CD14-positive monocyte (primary cell): ENCODE measurements around the gene INO80E. TPM values are rescaled to one million over a fixed set of nuclear protein-coding genes. Genes with fewer than 3 reads are reported as not detected.
A peak's percentile ranks its signal among the peaks of the same experiment; 100 is the strongest.

ENCODE experiments used
- DNase-seq, 3 donors: peaks; one replicate each; pipeline ENCODE4 v3.0.0-alpha.2; 2011 to 2022
- H2AFZ ChIP-seq: 2 replicates; pipeline ENCODE4 v1.6.0; 2012; ENCODE audit warnings: mild to moderate bottlenecking, low read depth, low read length, inconsistent platforms; ENCODE audit not compliant: insufficient read depth, poor library complexity, severe bottlenecking
- H3K27ac ChIP-seq, 2 donors: 1 replicate in 1 of 2; 2 replicates in 1 of 2; pipeline ENCODE4 v1.5.1; 2012 to 2013; ENCODE audit warnings: low read length in 2 of 2, control low read depth in 1 of 2, inconsistent platforms in 1 of 2, low read depth in 1 of 2, mild to moderate bottlenecking in 1 of 2
- H3K27me3 ChIP-seq, 2 donors: one replicate each; pipeline versions ENCODE4 v1.6.0 to v1.6.1; 2011 to 2013; ENCODE audit warnings: low read length in 2 of 2; ENCODE audit not compliant: control insufficient read depth in 2 of 2, insufficient read depth in 2 of 2
- H3K36me3 ChIP-seq, 2 donors: replicated peaks in 1 of 2; 1 replicate in 1 of 2; 2 replicates in 1 of 2; pipeline versions ENCODE4 v1.5.1 to v1.6.1; 2012 to 2013; ENCODE audit warnings: low read length in 2 of 2, control low read depth in 1 of 2, inconsistent platforms in 1 of 2, mild to moderate bottlenecking in 1 of 2; ENCODE audit not compliant: insufficient read depth in 2 of 2, control insufficient read depth in 1 of 2
- H3K4me1 ChIP-seq, 2 donors: 1 replicate in 1 of 2; 2 replicates in 1 of 2; pipeline versions ENCODE4 v1.5.1 to v1.6.1; 2012 to 2013; ENCODE audit warnings: low read length in 2 of 2, control low read depth in 1 of 2, inconsistent platforms in 1 of 2, mild to moderate bottlenecking in 1 of 2, moderate library complexity in 1 of 2; ENCODE audit not compliant: insufficient read depth in 2 of 2, control insufficient read depth in 1 of 2
- H3K4me2 ChIP-seq: replicated peaks from 2 replicates; pipeline ENCODE3; 2012; ENCODE audit warnings: low read length, moderate library complexity, mild to moderate bottlenecking; ENCODE audit not compliant: poor library complexity, severe bottlenecking; ENCODE audit errors: extremely low read depth
- H3K4me3 ChIP-seq, 3 experiments: fragments of 200-600 bp in 1 of 3; sonication (generic) in 1 of 3; replicated peaks in 1 of 3; 1 replicate in 2 of 3; 2 replicates in 1 of 3; pipeline ENCODE4 v1.5.1; 2011 to 2013; ENCODE audit warnings: low read length in 3 of 3, mild to moderate bottlenecking in 3 of 3, control low read depth in 2 of 3, low read depth in 2 of 3, inconsistent platforms in 1 of 3, moderate library complexity in 1 of 3
- H3K79me2 ChIP-seq: 2 replicates; pipeline ENCODE4 v1.6.0; 2012; ENCODE audit warnings: mild to moderate bottlenecking, control low read depth, inconsistent platforms, low read length, moderate library complexity; ENCODE audit not compliant: insufficient read depth
- H3K9ac ChIP-seq: 2 replicates; pipeline ENCODE4 v1.6.0; 2017; ENCODE audit warnings: low read length, mild to moderate bottlenecking; ENCODE audit not compliant: insufficient read depth, poor library complexity, severe bottlenecking
- H3K9me3 ChIP-seq, 2 donors: replicated peaks in 1 of 2; 1 replicate in 1 of 2; 2 replicates in 1 of 2; pipeline versions ENCODE4 v1.5.1 to v1.6.1; 2012 to 2013; ENCODE audit warnings: low read length in 2 of 2, control low read depth in 1 of 2; ENCODE audit not compliant: control insufficient read depth in 1 of 2, insufficient read depth in 1 of 2
- H4K20me1 ChIP-seq: 2 replicates; pipeline ENCODE4 v1.6.0; 2012; ENCODE audit warnings: mild to moderate bottlenecking, low read length, control low read depth, moderate library complexity; ENCODE audit not compliant: insufficient read depth
- H3K27ac Mint-ChIP-seq, 7 donors: one replicate each; pipeline ENCODE4 v1.8.0; 2020; ENCODE audit warnings: mild to moderate bottlenecking in 7 of 7, mixed read lengths in 7 of 7, moderate library complexity in 6 of 7, inconsistent platforms in 2 of 7
- H3K27me3 Mint-ChIP-seq, 3 donors: one replicate each; pipeline ENCODE4 v1.8.0; 2021 to 2022; ENCODE audit warnings: low read depth in 3 of 3, mild to moderate bottlenecking in 3 of 3, mixed read lengths in 3 of 3, moderate library complexity in 3 of 3, inconsistent platforms in 1 of 3
- H3K36me3 Mint-ChIP-seq, 2 donors: one replicate each; pipeline ENCODE4 v1.8.0; 2020; ENCODE audit warnings: mixed read lengths in 2 of 2, inconsistent platforms in 1 of 2, mild to moderate bottlenecking in 1 of 2
- H3K4me1 Mint-ChIP-seq: one replicate; pipeline ENCODE4 v1.8.0; 2020; ENCODE audit warnings: mild to moderate bottlenecking, mixed read lengths
- H3K4me3 Mint-ChIP-seq, 2 donors: one replicate each; pipeline ENCODE4 v1.8.0; 2020; ENCODE audit warnings: mild to moderate bottlenecking in 2 of 2, mixed read lengths in 2 of 2, moderate library complexity in 1 of 2
- H3K9me3 Mint-ChIP-seq, 7 donors: one replicate each; pipeline ENCODE4 v1.8.0; 2020 to 2022; ENCODE audit warnings: mixed read lengths in 7 of 7, mild to moderate bottlenecking in 6 of 7, moderate library complexity in 6 of 7, inconsistent platforms in 2 of 7
- WGBS: methylation state at CpG from one replicate; pipeline ENCODE4 v1.1.5; 2013; ENCODE audit warnings: missing lambda C conversion rate; ENCODE audit not compliant: insufficient coverage; 5-methylcytosine and 5-hydroxymethylcytosine counted together
- intact Hi-C, 2 donors: fragments of 100-400 bp; cut with micrococcal nuclease; formaldehyde crosslinking; loops; one replicate each; pipeline versions ENCODE4 v1.15.0 to v1.15.1; 2023
- polyA plus RNA-seq, 3 donors: library from polyadenylated mRNA; depleted of rRNA in 1 of 3; unstranded in 2 of 3; stranded (reverse) in 1 of 3; fragments of 300-500 nt in 2 of 3; fragments of >200 nt in 1 of 3; fragmentation: Illumina TruSeq in 2 of 3; gene quantifications; 1 replicate in 2 of 3; 2 replicates in 1 of 3; pipeline ENCODE4 v1.2.3, GENCODE V29; 2012 to 2021
- TF ChIP-seq, protein P1 (sequence below): fragments of 200-600 bp; IDR thresholded peaks from one replicate; pipeline ENCODE4 v1.8.0; 2022; ENCODE audit warnings: antibody characterized with exemption, mild to moderate bottlenecking

Gene INO80E
- polyA plus RNA-seq, 3 donors = 2.8 to 57.6 (median 3.5) TPM

DNA sequence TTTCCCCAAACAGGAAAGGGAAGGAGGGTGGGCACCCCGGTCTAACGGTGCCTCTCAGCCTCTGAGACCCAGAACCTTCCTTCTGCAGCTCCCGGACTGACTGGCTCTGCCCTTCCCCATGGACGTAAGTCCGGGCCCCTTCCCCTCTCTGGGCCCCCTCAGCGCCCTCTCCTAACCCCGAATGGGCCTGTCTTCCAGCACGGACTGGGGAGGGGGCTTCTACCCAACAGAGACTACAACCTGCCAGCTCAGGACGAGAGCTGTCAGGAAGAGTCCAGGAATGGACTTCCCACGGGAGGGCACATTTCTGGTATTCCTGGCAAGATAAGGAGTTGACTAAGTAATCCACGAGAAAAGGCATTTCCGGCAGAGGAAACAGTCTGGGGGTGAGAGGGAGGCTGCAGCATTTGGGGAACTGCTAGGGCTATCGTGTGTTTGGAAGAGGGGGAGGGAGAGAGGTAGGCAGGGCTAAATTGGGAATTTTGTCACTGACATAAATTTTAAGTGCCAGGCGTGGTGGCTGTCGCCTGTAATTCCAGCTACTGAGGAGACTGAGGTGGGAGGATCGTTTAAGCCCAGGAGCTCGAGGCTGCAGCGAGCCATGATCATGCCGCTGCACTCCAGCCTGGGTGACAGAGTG lies 57.5 kb downstream of the INO80E start:
- peaks cover 0 to 3% (median 0%) of the 10 kb centered on the region in 7 donors for H3K9me3 Mint-ChIP-seq
- Histone ChIP-seq H3K27me3 (no peaks in the 10 kb centered on the region), H3K79me2 (peaks cover 2% of the 10 kb centered on the region), H3K4me3 (peak overlapping the region; percentile 49 to 81 (median 57)), H3K9ac (peak overlapping the region; percentile 38), H3K4me1 (peaks cover 11 to 18% of the 10 kb centered on the region in 2 donors), H2AFZ (peak overlapping the region; percentile 83), H3K4me2 (peak overlapping the region; percentile 100), H4K20me1 (no peaks in the 10 kb centered on the region), H3K27ac (peak overlapping the region in 1 of 2 donors; percentile 49), H3K36me3 (no peaks in the 10 kb centered on the region), H3K9me3 (no peaks in the 10 kb centered on the region)
- H3K4me1 Mint-ChIP-seq = peaks cover 16% of the 10 kb centered on the region
- H3K27ac Mint-ChIP-seq = peak overlapping the region in 2 of 7 donors; percentile 36 to 66
- 7% methylated on average over 15 of the region's 19 CpGs for WGBS
- intact Hi-C loops = no loop called here
- peaks cover 0 to 1% (median 0%) of the 10 kb centered on the region in 3 donors for H3K27me3 Mint-ChIP-seq
- TF ChIP-seq, protein P1, sequence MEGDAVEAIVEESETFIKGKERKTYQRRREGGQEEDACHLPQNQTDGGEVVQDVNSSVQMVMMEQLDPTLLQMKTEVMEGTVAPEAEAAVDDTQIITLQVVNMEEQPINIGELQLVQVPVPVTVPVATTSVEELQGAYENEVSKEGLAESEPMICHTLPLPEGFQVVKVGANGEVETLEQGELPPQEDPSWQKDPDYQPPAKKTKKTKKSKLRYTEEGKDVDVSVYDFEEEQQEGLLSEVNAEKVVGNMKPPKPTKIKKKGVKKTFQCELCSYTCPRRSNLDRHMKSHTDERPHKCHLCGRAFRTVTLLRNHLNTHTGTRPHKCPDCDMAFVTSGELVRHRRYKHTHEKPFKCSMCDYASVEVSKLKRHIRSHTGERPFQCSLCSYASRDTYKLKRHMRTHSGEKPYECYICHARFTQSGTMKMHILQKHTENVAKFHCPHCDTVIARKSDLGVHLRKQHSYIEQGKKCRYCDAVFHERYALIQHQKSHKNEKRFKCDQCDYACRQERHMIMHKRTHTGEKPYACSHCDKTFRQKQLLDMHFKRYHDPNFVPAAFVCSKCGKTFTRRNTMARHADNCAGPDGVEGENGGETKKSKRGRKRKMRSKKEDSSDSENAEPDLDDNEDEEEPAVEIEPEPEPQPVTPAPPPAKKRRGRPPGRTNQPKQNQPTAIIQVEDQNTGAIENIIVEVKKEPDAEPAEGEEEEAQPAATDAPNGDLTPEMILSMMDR = no peak
- peak overlapping the region; percentile 61 to 73 for H3K4me3 Mint-ChIP-seq
- H3K36me3 Mint-ChIP-seq = no peaks in the 10 kb centered on the region
- DNase-seq = no peak

DNA sequence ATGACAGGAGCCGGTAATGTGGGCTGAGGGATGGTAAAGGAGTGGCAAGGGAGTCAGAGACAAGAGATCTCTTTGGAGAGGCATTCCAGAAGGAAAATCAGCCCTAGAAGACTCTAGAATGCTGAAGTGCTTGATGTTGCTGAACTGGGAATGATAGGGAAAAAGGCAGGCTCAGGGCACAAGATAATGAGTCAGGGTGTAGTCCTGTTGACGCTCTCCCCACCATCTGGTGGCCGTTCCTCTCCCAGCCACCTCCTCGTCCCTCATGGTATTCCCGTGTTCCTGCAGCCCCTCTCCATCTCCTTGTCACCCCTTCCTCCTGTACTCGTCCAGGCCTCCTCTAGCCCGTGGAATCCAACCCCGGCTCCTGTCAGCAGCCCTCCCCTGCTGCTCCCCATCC lies 58.4 kb downstream of the INO80E start:
- TF ChIP-seq, protein P1 = no peak
- no peaks in the 10 kb centered on the region for H4K20me1 ChIP-seq
- 93% methylated on average over 8 of the region's 8 CpGs for WGBS
- no peak overlapping the region for H2AFZ ChIP-seq
- H3K4me1 ChIP-seq = peaks cover 11 to 18% of the 10 kb centered on the region in 2 donors
- Mint-ChIP-seq H3K27ac (peak overlapping the region in 2 of 7 donors; percentile 64 to 68), H3K4me1 (peaks cover 15% of the 10 kb centered on the region), H3K4me3 (no peak overlapping the region), H3K27me3 (peaks cover 0 to 1% (median 0%) of the 10 kb centered on the region in 3 donors), H3K36me3 (no peaks in the 10 kb centered on the region), H3K9me3 (peaks cover 0 to 3% (median 0%) of the 10 kb centered on the region in 7 donors)
- H3K4me2 ChIP-seq = no peak overlapping the region
- no peak overlapping the region for H3K9ac ChIP-seq
- H3K79me2 ChIP-seq = peaks cover 2% of the 10 kb centered on the region
- intact Hi-C loops = no loop called here
- no peak overlapping the region for H3K4me3 ChIP-seq
- no peaks in the 10 kb centered on the region for H3K9me3 ChIP-seq
- DNase-seq = no peak
- no peaks in the 10 kb centered on the region for H3K36me3 ChIP-seq
- H3K27ac ChIP-seq = no peak overlapping the region
- no peaks in the 10 kb centered on the region for H3K27me3 ChIP-seq
